Upper lobe of left lung (tissue), 4 donors: ENCODE results near the gene CACNA1D.

Experiments used
- CTCF ChIP-seq, 6 experiments: fragments of 450-650 bp in 4 of 6; fragments of 200-600 bp in 2 of 6; sonication (generic) in 2 of 6; IDR thresholded peaks; one replicate each; pipeline ENCODE4 v1.5.1; 2016 to 2019; ENCODE audit warnings: antibody characterized with exemption in 6 of 6
- EP300 ChIP-seq, 4 donors: sonication (generic); formaldehyde crosslinking; IDR thresholded peaks; one replicate each; pipeline ENCODE4 v1.5.1; 2017; ENCODE audit warnings: antibody characterized with exemption in 4 of 4, control low read depth in 2 of 4
- POLR2AphosphoS5 ChIP-seq, 2 donors: sonication (generic); formaldehyde crosslinking; IDR thresholded peaks; one replicate each; pipeline ENCODE4 v1.5.1; 2017; ENCODE audit warnings: antibody characterized with exemption in 2 of 2

- TF ChIP-seq EP300 (IDR thresholded peaks at IDR 0.05) (no peak), POLR2AphosphoS5 (IDR thresholded peaks at IDR 0.05) (peak; percentile 45 to 64), CTCF (IDR thresholded peaks at IDR 0.05) (no peak)
Observed at GRCh38 chr3:53750253-53751210, 256.1 kb downstream of the CACNA1D start.
